NB4 (cell line): ENCODE data around the gene AKIRIN2.

Source experiments
- MYC ChIP-seq: IDR thresholded peaks from 2 replicates; pipeline ENCODE4 v1.6.1; 2011; ENCODE audit warnings: low read depth, low read length
- POLR2A ChIP-seq: IDR thresholded peaks from 2 replicates; pipeline ENCODE4 v1.6.1; 2011; ENCODE audit warnings: mild to moderate bottlenecking; ENCODE audit not compliant: insufficient read length; ENCODE audit errors: extremely low read depth
- TF ChIP-seq, protein P1 (sequence below): IDR thresholded peaks from one replicate; pipeline ENCODE4 v1.5.1; 2012; ENCODE audit warnings: low read depth, low read length
- TF ChIP-seq, protein P2 (sequence below): IDR thresholded peaks from 2 replicates; pipeline ENCODE4 v1.6.1; 2011; ENCODE audit warnings: low read depth, low read length

DNA sequence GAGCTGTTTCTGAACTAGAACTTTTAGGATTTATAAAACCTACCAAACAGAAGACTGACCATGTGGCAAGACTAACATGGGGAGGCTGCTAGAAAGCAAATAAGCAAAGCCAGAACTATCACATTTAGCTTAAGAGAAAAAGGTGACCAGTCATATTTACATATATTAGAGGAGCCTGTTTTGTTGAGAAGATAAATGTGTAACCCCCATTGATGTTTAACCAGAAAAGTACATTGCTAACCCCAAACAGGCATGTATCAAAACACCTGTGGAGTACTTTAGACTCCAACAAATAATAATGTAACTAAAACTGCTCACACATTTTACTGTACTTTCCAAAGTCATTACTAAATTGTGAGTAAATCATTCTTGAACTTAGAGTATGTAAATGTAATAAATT lies 35.0 kb downstream of the AKIRIN2 start:
- TF ChIP-seq, protein P1, sequence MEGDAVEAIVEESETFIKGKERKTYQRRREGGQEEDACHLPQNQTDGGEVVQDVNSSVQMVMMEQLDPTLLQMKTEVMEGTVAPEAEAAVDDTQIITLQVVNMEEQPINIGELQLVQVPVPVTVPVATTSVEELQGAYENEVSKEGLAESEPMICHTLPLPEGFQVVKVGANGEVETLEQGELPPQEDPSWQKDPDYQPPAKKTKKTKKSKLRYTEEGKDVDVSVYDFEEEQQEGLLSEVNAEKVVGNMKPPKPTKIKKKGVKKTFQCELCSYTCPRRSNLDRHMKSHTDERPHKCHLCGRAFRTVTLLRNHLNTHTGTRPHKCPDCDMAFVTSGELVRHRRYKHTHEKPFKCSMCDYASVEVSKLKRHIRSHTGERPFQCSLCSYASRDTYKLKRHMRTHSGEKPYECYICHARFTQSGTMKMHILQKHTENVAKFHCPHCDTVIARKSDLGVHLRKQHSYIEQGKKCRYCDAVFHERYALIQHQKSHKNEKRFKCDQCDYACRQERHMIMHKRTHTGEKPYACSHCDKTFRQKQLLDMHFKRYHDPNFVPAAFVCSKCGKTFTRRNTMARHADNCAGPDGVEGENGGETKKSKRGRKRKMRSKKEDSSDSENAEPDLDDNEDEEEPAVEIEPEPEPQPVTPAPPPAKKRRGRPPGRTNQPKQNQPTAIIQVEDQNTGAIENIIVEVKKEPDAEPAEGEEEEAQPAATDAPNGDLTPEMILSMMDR = no peak
- TF ChIP-seq POLR2A = no peak
- TF ChIP-seq, protein P2, sequence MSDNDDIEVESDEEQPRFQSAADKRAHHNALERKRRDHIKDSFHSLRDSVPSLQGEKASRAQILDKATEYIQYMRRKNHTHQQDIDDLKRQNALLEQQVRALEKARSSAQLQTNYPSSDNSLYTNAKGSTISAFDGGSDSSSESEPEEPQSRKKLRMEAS = no peak
- TF ChIP-seq MYC = no peak
